A549 (cell line): ENCODE results near the gene MDFIC. TPM values are rescaled to one million over a fixed set of nuclear protein-coding genes. Genes with fewer than 3 reads are reported as not detected.

Experiments
- ATAC-seq, 2 experiments: fragments of 200-7000 bp in 1 of 2; fragments of >200 bp in 1 of 2; cut with Nextera tagmentation in 1 of 2; cut with Tn5 transposase in 1 of 2; 3 replicates each; pipeline versions ENCODE4 v1.8.0 to v1.9.1; 2018 to 2020; ENCODE audit warnings: mild to moderate bottlenecking in 1 of 2, moderate library complexity in 1 of 2
- CTCF ChIA-PET: fragments of 300-600 bp; sonication (Branson Sonifier 250); formaldehyde crosslinking; extraction: SDS; loops from one replicate; lab custom pipeline; 2021; ENCODE audit warnings: antibody characterized with exemption, inconsistent platforms; lab: Yijun Ruan, JAX
- POLR2A ChIA-PET: fragments of 350-600 bp; formaldehyde crosslinking; extraction: SDS; loops from one replicate; lab custom pipeline; 2021; ENCODE audit warnings: antibody characterized with exemption, inconsistent platforms; lab: Yijun Ruan, JAX
- DNase-seq, 2 experiments: peaks; one replicate each; pipeline versions ENCODE4 v3.0.0 to v3.0.0-alpha.2; 2011 to 2016; ENCODE audit warnings: low read depth in 1 of 2, low spot score in 1 of 2
- FAIRE-seq: peaks from 2 replicates; lab custom pipeline; 2011; peaks lifted over from hg19 to GRCh38; lab: Jason Lieb, UNC
- H3K27ac ChIP-seq, 2 experiments: fragments of >200 bp; sonication (Bioruptor Twin); formaldehyde crosslinking; 3 replicates each; pipeline ENCODE4 v1.5.1; 2016 to 2017
- H3K4me1 ChIP-seq: fragments of >200 bp; sonication (Bioruptor Twin); formaldehyde crosslinking; 3 replicates; pipeline ENCODE4 v1.6.1; 2016
- H3K4me2 ChIP-seq: fragments of >200 bp; sonication (Bioruptor Twin); formaldehyde crosslinking; 3 replicates; pipeline ENCODE4 v1.6.1; 2016
- H3K4me3 ChIP-seq: fragments of >200 bp; sonication (Bioruptor Twin); formaldehyde crosslinking; 3 replicates; pipeline ENCODE4 v1.5.1; 2016
- H3K9me3 ChIP-seq: fragments of >200 bp; sonication (Bioruptor Twin); formaldehyde crosslinking; 3 replicates; pipeline ENCODE4 v1.6.1; 2016
- CBX2 ChIP-seq: fragments of 200-600 bp; sonication (generic); IDR thresholded peaks from 2 replicates; pipeline ENCODE4 v1.6.1; 2016; ENCODE audit warnings: low read depth, mild to moderate bottlenecking, borderline replicate concordance
- CBX8 ChIP-seq: fragments of 200-600 bp; sonication (generic); IDR thresholded peaks from 2 replicates; pipeline ENCODE4 v1.6.1; 2016
- CHD2 ChIP-seq: fragments of 150-350 bp; IDR thresholded peaks from 2 replicates; pipeline ENCODE4 v1.6.1; 2014; ENCODE audit warnings: low read length; ENCODE audit not compliant: partially characterized antibody
- ESRRA ChIP-seq: fragments of 150-350 bp; IDR thresholded peaks from 2 replicates; pipeline ENCODE4 v1.6.1; 2014; ENCODE audit warnings: mild to moderate bottlenecking, low read length, borderline replicate concordance
- FOSB ChIP-seq: fragments of 250-450 bp; sonication (Bioruptor Pico); IDR thresholded peaks from 2 replicates; pipeline ENCODE4 v1.5.0; 2020; ENCODE audit warnings: mild to moderate bottlenecking, moderate library complexity
- FOXS1 ChIP-seq: fragments of 250-450 bp; sonication (Bioruptor Pico); IDR thresholded peaks from 2 replicates; pipeline ENCODE4 v1.5.0; 2020; ENCODE audit warnings: mild to moderate bottlenecking, moderate library complexity
- GATA3 ChIP-seq: IDR thresholded peaks from 2 replicates; pipeline ENCODE4 v1.6.1; 2012; ENCODE audit warnings: borderline replicate concordance
- HOXB13 ChIP-seq: fragments of 250-450 bp; sonication (Bioruptor Pico); IDR thresholded peaks from 2 replicates; pipeline ENCODE4 v1.5.0; 2020; ENCODE audit warnings: low read depth, mild to moderate bottlenecking, moderate library complexity
- MAFK ChIP-seq: fragments of 450-650 bp; IDR thresholded peaks from 2 replicates; pipeline ENCODE4 v1.6.1; 2014; ENCODE audit not compliant: partially characterized antibody
- MAZ ChIP-seq: fragments of 150-350 bp; IDR thresholded peaks from 2 replicates; pipeline ENCODE4 v1.6.1; 2014; ENCODE audit warnings: antibody characterized with exemption, low read depth, low read length, borderline replicate concordance
- MYC ChIP-seq: IDR thresholded peaks from 2 replicates; pipeline ENCODE4 v1.6.1; 2012; ENCODE audit warnings: mild to moderate bottlenecking, inconsistent platforms, low read length, improper control_type of control experiment, borderline replicate concordance
- NR3C1 ChIP-seq: fragments of >200 bp; sonication (Bioruptor Twin); formaldehyde crosslinking; IDR thresholded peaks from 3 replicates; pipeline ENCODE4 v1.6.1; 2017
- POLR2A ChIP-seq: IDR thresholded peaks from 2 replicates; pipeline ENCODE4 v1.6.1; 2012; ENCODE audit warnings: mild to moderate bottlenecking, low read length
- RFX5 ChIP-seq: fragments of 450-650 bp; IDR thresholded peaks from 2 replicates; pipeline ENCODE4 v1.7.1; 2014; ENCODE audit warnings: antibody characterized with exemption, mild to moderate bottlenecking, moderate library complexity
- TFCP2L1 ChIP-seq: fragments of 250-450 bp; sonication (Bioruptor Pico); IDR thresholded peaks from 2 replicates; pipeline ENCODE4 v1.5.0; 2021; ENCODE audit warnings: mild to moderate bottlenecking
- TP53 ChIP-seq: fragments of 250-450 bp; sonication (Bioruptor Pico); IDR thresholded peaks from 2 replicates; pipeline ENCODE4 v1.5.0; 2021; ENCODE audit warnings: mild to moderate bottlenecking, moderate library complexity
- ZFP36 ChIP-seq: fragments of 450-650 bp; IDR thresholded peaks from 2 replicates; pipeline ENCODE4 v1.6.1; 2014; ENCODE audit warnings: borderline replicate concordance; ENCODE audit not compliant: partially characterized antibody
- ZNF302 ChIP-seq: fragments of 250-450 bp; sonication (Bioruptor Pico); IDR thresholded peaks from 2 replicates; pipeline ENCODE4 v1.9.0; 2021; ENCODE audit warnings: inconsistent platforms, mild to moderate bottlenecking, moderate library complexity
- ZSCAN20 ChIP-seq: fragments of 250-450 bp; sonication (Bioruptor Pico); IDR thresholded peaks from 2 replicates; pipeline ENCODE4 v1.8.0; 2022; ENCODE audit warnings: mild to moderate bottlenecking, moderate library complexity
- WGBS: methylation state at CpG from one replicate; pipeline ENCODE4 v1.1.6; 2017; ENCODE audit errors: missing lambda C conversion rate; 5-methylcytosine and 5-hydroxymethylcytosine counted together
- polyA plus RNA-seq, 4 experiments: library from polyadenylated mRNA; depleted of rRNA in 3 of 4; stranded (reverse); fragments of >200 nt; fragmentation: RNase III in 1 of 4; extraction: RNeasy Plus Mini Kit Qiagen cat#74134 plus additional on column Dnase treatment in 1 of 4; gene quantifications; 2 replicates in 3 of 4; 3 replicates in 1 of 4; pipeline ENCODE4 v1.2.3, GENCODE V29; 2011 to 2017
- TF ChIP-seq, protein P1 (sequence below): fragments of >200 bp; sonication (Bioruptor Twin); formaldehyde crosslinking; IDR thresholded peaks from 3 replicates; pipeline ENCODE4 v1.5.1; 2016
- TF ChIP-seq, protein P2 (sequence below): fragments of 150-350 bp; IDR thresholded peaks from 2 replicates; pipeline ENCODE4 v1.6.1; 2014; ENCODE audit warnings: low read depth, mild to moderate bottlenecking, low read length
- TF ChIP-seq, protein P3 (sequence below): IDR thresholded peaks from 2 replicates; pipeline ENCODE4 v1.6.1; 2012
- TF ChIP-seq, protein P4 (sequence below): fragments of 250-450 bp; sonication (Bioruptor Pico); IDR thresholded peaks from 2 replicates; pipeline ENCODE4 v1.5.0; 2020; ENCODE audit warnings: low read depth, mild to moderate bottlenecking, moderate library complexity
- TF ChIP-seq, protein P5 (sequence below): fragments of 250-450 bp; sonication (Bioruptor Pico); IDR thresholded peaks from 2 replicates; pipeline ENCODE4 v1.5.0; 2021; ENCODE audit warnings: mild to moderate bottlenecking, moderate library complexity, borderline replicate concordance
- TF ChIP-seq, protein P6 (sequence below): fragments of >200 bp; sonication (Bioruptor Twin); formaldehyde crosslinking; IDR thresholded peaks from 2 replicates; pipeline ENCODE4 v1.6.1; 2016

MDFIC gene
- polyA plus RNA-seq, 2 of the 4 experiments (the other 2 are of a cell fraction): 19.5 to 30.6 TPM

DNA sequence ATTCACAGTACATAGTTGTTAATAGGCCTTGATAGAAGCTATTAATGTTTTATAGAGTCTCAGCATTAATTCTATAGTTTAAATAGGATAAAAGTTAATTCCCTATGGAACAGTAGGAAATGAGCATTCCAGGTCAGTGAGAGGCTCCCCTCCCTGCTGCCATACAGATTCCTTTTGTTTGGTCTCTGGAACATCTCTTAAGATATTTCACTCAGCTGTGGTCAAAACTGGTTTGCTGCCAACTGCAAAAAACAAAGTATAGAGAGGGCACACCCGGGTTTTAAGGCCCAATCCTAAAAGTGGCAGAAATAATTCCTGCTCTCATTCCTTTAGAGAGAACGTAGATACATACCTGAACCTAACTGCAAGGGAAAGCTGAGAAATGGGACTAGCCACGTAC, 51.3 kb downstream of the MDFIC start (continued):
- TF ChIP-seq, protein P1, sequence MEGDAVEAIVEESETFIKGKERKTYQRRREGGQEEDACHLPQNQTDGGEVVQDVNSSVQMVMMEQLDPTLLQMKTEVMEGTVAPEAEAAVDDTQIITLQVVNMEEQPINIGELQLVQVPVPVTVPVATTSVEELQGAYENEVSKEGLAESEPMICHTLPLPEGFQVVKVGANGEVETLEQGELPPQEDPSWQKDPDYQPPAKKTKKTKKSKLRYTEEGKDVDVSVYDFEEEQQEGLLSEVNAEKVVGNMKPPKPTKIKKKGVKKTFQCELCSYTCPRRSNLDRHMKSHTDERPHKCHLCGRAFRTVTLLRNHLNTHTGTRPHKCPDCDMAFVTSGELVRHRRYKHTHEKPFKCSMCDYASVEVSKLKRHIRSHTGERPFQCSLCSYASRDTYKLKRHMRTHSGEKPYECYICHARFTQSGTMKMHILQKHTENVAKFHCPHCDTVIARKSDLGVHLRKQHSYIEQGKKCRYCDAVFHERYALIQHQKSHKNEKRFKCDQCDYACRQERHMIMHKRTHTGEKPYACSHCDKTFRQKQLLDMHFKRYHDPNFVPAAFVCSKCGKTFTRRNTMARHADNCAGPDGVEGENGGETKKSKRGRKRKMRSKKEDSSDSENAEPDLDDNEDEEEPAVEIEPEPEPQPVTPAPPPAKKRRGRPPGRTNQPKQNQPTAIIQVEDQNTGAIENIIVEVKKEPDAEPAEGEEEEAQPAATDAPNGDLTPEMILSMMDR: no peak
- no peak for TF ChIP-seq GATA3

DNA sequence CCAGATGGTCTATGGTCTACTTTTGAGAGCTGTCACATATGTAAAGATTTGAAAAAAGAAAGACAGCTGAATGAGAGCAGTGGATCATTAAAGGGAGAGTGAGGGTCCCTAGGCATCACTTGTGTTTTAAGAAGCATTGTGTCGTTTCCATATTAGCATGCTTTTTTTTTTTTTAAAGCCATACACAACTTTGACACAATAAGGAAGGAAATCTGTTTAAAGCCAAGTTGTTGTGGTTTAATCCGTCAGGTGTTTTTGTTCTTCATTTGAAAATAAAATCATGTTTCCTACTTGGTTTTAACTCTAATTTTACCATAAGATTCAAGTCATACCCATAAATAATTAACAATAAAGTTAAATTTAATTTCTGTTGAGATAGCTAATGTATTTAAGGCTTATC, 53.5 kb downstream of the MDFIC start:
- WGBS: 80% methylated on average over 2 of the region's 2 CpGs

DNA sequence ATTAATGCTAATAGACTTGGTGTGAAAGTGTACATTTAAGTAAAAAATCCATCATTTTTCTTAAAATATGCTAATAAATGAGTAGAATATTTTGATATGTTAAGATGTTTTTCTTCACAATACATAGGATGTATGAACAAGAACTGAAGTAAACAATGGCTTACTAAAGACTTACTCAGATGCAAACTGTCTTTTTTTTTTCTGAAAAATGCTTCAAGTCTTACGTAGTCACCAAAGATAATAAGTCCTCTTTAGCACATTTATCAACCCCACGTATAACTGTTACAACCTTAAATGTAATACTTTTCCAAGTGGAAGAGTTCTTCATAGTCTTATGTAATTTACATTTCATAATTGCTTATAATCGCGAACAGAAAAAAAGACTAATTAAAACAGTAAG, 54.8 kb downstream of the MDFIC start:
- H3K4me3 ChIP-seq: no peak overlapping the region
- ChIA-PET CTCF (interaction anchor here (1.0 kb wide), 1 partner anchor 9 kb away, joined by 3 read pairs; no protein-coding TSS in a partner anchor), POLR2A (no interaction called here)
- no peak for FAIRE-seq
- DNase-seq: no peak
- H3K4me2 ChIP-seq: no peak overlapping the region
- peaks cover 20% of the 10 kb centered on the region; the same call in 2 of the 3 replicates for H3K4me1 ChIP-seq
- H3K27ac ChIP-seq: no peak overlapping the region
- 90% methylated on average over 4 of the region's 4 CpGs for whole genome bisulfite sequencing
- no peaks in the 10 kb centered on the region for H3K9me3 ChIP-seq
- ATAC-seq: no peak
- no peak for TF ChIP-seq ZFP36
- TF ChIP-seq GATA3: no peak
- TF ChIP-seq TP53 (CRISPR knock-in tag): no peak
- no peak for TF ChIP-seq ZNF302 (CRISPR knock-in tag)
- no peak for TF ChIP-seq MAFK
- TF ChIP-seq TFCP2L1 (CRISPR knock-in tag): no peak
- TF ChIP-seq, protein P1: no peak
- TF ChIP-seq NR3C1: no peak
- no peak for TF ChIP-seq HOXB13 (CRISPR knock-in tag)
- TF ChIP-seq ESRRA: no peak
- TF ChIP-seq, protein P2, sequence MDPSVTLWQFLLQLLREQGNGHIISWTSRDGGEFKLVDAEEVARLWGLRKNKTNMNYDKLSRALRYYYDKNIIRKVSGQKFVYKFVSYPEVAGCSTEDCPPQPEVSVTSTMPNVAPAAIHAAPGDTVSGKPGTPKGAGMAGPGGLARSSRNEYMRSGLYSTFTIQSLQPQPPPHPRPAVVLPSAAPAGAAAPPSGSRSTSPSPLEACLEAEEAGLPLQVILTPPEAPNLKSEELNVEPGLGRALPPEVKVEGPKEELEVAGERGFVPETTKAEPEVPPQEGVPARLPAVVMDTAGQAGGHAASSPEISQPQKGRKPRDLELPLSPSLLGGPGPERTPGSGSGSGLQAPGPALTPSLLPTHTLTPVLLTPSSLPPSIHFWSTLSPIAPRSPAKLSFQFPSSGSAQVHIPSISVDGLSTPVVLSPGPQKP: no peak
- TF ChIP-seq, protein P3, sequence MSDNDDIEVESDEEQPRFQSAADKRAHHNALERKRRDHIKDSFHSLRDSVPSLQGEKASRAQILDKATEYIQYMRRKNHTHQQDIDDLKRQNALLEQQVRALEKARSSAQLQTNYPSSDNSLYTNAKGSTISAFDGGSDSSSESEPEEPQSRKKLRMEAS: no peak
- TF ChIP-seq MAZ: no peak
- TF ChIP-seq CBX2: no peak

More for the DNA sequence above, 53.5 kb downstream of the MDFIC start:
- Histone ChIP-seq H3K27ac (no peak overlapping the region), H3K4me2 (no peak overlapping the region), H3K4me1 (peaks cover 20% of the 10 kb centered on the region; the same call in 2 of the 3 replicates), H3K9me3 (no peaks in the 10 kb centered on the region), H3K4me3 (no peak overlapping the region)
- DNase-seq (no peak), FAIRE-seq (no peak), ATAC-seq (no peak)
- TF ChIP-seq ZSCAN20 (CRISPR knock-in tag) (no peak), CHD2 (no peak), GATA3 (no peak), MYC (no peak), POLR2A (no peak), CBX8 (no peak), FOSB (no peak), HOXB13 (CRISPR knock-in tag) (no peak), TFCP2L1 (CRISPR knock-in tag) (no peak), FOXS1 (CRISPR knock-in tag) (no peak), RFX5 (no peak)
- TF ChIP-seq, protein P4, sequence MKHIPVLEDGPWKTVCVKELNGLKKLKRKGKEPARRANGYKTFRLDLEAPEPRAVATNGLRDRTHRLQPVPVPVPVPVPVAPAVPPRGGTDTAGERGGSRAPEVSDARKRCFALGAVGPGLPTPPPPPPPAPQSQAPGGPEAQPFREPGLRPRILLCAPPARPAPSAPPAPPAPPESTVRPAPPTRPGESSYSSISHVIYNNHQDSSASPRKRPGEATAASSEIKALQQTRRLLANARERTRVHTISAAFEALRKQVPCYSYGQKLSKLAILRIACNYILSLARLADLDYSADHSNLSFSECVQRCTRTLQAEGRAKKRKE: no peak
- TF ChIP-seq, protein P5, sequence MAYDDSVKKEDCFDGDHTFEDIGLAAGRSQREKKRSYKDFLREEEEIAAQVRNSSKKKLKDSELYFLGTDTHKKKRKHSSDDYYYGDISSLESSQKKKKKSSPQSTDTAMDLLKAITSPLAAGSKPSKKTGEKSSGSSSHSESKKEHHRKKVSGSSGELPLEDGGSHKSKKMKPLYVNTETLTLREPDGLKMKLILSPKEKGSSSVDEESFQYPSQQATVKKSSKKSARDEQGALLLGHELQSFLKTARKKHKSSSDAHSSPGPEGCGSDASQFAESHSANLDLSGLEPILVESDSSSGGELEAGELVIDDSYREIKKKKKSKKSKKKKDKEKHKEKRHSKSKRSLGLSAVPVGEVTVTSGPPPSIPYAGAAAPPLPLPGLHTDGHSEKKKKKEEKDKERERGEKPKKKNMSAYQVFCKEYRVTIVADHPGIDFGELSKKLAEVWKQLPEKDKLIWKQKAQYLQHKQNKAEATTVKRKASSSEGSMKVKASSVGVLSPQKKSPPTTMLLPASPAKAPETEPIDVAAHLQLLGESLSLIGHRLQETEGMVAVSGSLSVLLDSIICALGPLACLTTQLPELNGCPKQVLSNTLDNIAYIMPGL: no peak
- TF ChIP-seq, protein P6, sequence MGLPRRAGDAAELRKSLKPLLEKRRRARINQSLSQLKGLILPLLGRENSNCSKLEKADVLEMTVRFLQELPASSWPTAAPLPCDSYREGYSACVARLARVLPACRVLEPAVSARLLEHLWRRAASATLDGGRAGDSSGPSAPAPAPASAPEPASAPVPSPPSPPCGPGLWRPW: no peak
- TF ChIP-seq, protein P3: no peak
- ChIA-PET CTCF (interaction anchor here (0.9 kb wide), 1 partner anchor 101 kb away, joined by 4 read pairs; no protein-coding TSS in a partner anchor), POLR2A (no interaction called here)
